Stimulated activated CD8-positive, alpha-beta memory T cell treated with anti-CD3 and anti-CD28 coated beads, Interleukin-15, amount 100 ng/mL, for 4 hours (primary cell): ENCODE measurements around the gene AFAP1L1.
"Not testable (repeated sequence)": the region's sequence is repeated elsewhere in the genome, so short reads cannot be mapped to it uniquely, and the experiment has no call there.

ENCODE experiments used
- DNase-seq, 2 donors: peaks; one replicate each; pipeline ENCODE4 v3.0.0-alpha.2; 2020; ENCODE audit warnings: low read depth in 2 of 2

Gene AFAP1L1

GRCh38 chr5:149261246-149261645 lies 10.4 kb upstream of the AFAP1L1 start:
- DNase-seq, result no peak

- DNase-seq, result no peak
These were observed 9.3 kb upstream of the AFAP1L1 start for GRCh38 chr5:149262315-149262714.

- DNase-seq, result no peak
These were observed 7.1 kb upstream of the AFAP1L1 start for GRCh38 chr5:149264439-149265067.

DNA sequence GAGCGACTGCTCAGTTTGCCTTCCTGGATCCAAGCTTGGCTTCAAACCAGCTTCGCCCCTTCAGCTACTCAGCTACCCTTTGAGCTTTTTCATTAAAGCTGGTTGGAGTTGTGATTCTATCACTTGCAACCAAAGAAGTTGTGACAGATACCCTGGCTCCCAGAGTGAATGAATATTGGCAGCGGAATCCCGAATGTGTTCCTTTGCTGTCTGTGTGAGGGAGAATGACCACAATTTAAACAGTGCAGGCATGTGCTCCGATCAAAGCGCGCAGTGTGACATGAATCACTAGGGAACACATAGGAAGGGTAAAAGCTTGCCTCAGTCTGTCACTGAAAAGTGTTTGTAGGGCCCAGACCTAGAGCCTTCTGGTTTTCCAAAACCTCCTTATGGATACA lies 6.6 kb upstream of the AFAP1L1 start:
- DNase-seq, result no peak

DNA sequence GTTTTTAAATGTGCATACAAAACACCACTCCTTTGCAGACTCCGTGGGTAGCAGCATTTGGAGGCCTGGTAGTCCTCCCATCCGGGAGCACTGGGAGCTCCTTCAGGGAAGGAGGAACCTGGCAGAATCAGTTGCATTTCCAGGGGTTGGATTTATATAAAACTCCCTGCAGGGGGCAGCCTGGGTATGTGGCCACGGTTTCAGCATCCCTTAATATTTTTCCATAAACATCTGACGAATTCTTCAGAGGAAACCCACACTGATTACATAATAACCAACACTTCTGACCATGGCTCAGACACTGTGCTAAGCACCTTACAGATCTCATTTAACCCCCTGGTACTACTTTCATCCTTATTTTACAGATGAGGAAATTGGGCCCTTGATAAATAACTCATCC lies 6.1 kb upstream of the AFAP1L1 start:
- no peak for DNase-seq

- no peak for DNase-seq
These were observed 4.3 kb upstream of the AFAP1L1 start for GRCh38 chr5:149267241-149267973.

DNA sequence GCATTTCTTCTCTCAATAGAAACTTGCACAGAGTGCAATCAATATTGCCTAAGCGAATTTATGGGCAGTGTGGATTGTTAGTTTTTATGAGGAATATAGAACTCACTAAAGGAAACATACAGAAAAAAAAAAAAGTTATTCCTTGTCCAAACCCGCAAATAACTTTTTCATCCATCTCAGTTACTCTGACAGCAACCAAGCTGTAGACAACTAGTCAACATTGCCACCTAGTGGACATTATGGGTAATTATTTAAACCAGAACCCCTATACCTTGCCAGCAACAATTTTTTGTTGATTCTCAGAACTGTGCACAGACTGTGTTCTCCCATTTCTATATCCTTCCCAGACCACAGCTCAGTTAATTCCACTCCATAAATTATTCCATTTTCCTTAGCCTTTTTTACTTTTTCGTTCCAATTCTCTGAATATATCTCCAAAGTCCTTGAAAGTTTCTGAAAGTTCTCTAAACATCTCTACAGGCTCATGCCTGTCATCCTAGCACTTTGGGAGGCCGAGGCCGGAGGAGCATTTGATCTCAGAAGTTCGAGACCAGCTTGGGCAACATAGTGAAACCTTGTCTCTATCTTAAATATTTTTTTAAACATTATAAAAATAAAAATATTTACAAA lies 2.6 kb upstream of the AFAP1L1 start:
- no peak for DNase-seq

DNA sequence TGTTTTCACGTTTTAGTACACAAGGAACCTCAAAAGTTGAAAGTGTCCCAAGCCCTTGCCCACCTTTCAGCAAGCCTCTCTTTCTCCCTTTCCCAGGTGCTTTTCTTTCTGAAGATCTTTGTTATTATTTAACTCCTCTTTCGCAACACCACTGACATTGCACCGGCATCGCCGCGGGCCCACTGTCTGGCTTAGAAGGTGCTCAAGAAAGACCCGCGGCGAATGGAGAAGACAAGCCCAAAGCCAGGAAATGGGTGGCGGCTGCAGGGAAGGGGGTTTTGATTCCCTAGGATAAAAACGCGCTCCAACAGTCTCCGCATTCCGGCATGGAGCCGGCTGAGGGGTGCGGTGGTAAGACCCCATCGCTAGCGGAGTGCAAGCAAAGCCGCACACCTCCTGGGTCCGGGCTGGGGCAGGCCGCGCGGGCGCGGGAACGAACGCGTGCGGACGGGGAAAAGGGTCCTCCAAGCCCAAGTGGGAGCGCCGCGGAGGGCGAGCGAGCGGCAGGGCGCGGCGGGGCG lies 404 bp upstream of the AFAP1L1 start:
- no peak for DNase-seq

GRCh38 chr5:149272781-149273180 lies 1.1 kb downstream of the AFAP1L1 start:
- DNase-seq, result not testable (repeated sequence)

GRCh38 chr5:149273237-149273636 lies 1.6 kb downstream of the AFAP1L1 start:
- no peak for DNase-seq

DNA sequence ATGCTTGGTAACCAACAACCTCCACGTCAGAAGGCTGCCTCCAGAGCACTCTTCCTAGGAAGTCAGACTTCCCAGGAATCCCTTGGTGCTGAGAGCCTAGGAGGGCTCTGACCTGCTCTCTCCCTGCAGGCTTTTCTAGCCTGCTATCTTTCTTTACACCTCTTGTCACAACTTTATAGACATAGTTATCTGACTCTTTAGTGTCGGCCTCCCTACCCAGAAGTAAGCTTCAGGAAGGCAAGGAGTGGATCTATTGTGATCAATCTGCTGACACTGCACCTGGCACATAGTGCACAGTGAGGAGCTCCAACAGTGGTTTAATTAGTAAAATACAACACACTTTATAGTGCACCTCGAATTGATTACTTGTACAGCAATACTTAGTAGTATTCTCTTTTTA lies 2.3 kb downstream of the AFAP1L1 start:
- no peak for DNase-seq

DNA sequence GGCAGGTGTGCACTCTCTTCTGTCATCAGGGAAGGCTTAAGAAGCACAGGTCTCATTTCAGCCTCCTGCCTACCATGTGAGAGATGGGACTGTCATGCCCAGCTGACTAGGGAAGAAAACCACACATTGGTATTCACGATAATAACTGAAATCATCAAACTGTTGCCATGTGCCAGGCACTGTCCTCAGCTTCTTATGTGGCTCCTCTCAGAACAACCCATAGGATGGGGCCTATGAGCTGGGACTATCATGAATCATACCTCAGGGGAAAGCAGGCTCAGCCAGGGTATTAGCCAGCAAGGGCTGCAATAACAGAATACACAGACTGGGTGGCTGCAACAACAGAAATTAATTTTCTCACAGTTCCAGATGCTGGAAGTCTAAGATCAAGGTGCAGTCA lies 3.3 kb downstream of the AFAP1L1 start:
- DNase-seq, result no peak

DNA sequence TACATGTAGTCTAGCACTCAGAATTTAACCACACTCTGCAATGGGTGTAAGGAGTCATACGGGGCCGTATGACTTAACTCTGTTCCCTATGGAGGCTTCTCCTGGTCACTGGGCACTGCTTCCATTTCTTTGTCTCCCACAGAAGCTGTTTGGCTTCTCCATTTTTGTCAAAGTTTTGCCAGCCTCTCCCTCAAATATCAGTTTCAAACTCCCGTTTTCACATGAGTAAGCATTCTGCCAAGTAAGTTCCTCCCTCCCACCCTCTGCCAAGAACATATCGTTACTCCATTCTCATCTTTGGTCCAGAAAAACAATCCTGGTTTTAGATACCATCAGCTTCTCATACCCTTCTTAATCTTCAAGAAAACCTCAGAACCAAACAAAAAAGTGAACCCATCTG lies 6.1 kb downstream of the AFAP1L1 start:
- no peak for DNase-seq

GRCh38 chr5:149278451-149279210 lies 7.0 kb downstream of the AFAP1L1 start:
- no peak for DNase-seq

GRCh38 chr5:149279661-149280060 lies 8.0 kb downstream of the AFAP1L1 start:
- DNase-seq, result no peak

DNA sequence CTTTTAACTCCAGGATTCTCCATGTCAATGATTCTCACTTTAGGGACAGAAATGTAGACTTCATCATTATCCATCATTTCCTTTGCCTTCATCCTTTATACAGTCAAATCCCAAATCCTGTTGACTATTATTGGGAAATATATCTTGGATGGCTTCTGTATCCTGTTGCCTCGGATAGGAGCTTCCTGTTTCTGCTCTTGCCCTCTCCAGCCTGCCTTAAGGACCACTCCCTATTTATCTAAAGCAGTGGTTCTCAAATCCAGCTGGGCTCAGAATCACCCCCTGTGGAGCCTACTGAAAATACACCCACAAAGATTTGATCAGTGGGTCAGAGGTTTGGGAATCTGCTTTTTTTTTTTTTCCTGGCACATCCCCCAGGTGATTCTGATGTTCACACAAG lies 8.5 kb downstream of the AFAP1L1 start:
- no peak for DNase-seq

GRCh38 chr5:149280802-149281201 lies 9.1 kb downstream of the AFAP1L1 start:
- no peak for DNase-seq

- no peak for DNase-seq
These were observed 10.6 kb downstream of the AFAP1L1 start for GRCh38 chr5:149282027-149282965.

- no peak for DNase-seq
These were observed 11.3 kb downstream of the AFAP1L1 start for GRCh38 chr5:149282966-149283332.

- no peak for DNase-seq
These were observed 12.2 kb downstream of the AFAP1L1 start for GRCh38 chr5:149283626-149284480.
